ENCODE data around the gene PPP2R3C.

DNA sequence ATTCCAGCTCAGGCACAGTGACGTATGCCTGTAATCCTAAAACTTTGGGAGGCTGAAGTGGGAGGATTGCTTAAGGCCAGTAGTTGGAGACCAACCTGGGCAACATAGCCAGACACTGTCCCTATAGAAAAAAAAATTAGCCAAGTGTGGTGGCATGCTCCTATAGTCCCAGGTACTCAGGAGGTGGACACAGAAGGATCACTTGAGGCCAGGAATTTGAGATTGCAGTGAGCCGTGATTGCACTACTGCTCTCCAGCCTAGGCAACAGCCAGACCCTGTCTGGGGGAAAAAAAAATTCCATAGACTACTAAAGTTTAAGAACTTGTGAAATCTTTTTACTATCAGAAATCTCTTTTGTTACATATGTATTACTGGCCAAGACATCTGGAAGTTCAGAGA, 69.2 kb downstream of the PPP2R3C start:
- TF ChIP-seq POLR2AphosphoS5 (IDR thresholded peaks at IDR 0.05; ENCODE audit: low read depth) (no peak), EZH2phosphoT487 (IDR thresholded peaks at IDR 0.05; ENCODE audit: unreplicated experiment) (no peak), EZH2 (IDR thresholded peaks at IDR 0.05; ENCODE audit: low read depth, unreplicated experiment) (no peak), JUNB (IDR thresholded peaks at IDR 0.05; ENCODE audit: unreplicated experiment) (no peak), CREB1 (CRISPR knock-in tag; IDR thresholded peaks at IDR 0.05; ENCODE audit: low read depth) (no peak), ZNF331 (CRISPR knock-in tag; IDR thresholded peaks at IDR 0.05; ENCODE audit: low read depth) (no peak), ZNF114 (CRISPR knock-in tag; IDR thresholded peaks at IDR 0.05) (no peak), STAT1 (IDR thresholded peaks at IDR 0.05; ENCODE audit: unreplicated experiment) (no peak)
- TF ChIP-seq, protein P1, sequence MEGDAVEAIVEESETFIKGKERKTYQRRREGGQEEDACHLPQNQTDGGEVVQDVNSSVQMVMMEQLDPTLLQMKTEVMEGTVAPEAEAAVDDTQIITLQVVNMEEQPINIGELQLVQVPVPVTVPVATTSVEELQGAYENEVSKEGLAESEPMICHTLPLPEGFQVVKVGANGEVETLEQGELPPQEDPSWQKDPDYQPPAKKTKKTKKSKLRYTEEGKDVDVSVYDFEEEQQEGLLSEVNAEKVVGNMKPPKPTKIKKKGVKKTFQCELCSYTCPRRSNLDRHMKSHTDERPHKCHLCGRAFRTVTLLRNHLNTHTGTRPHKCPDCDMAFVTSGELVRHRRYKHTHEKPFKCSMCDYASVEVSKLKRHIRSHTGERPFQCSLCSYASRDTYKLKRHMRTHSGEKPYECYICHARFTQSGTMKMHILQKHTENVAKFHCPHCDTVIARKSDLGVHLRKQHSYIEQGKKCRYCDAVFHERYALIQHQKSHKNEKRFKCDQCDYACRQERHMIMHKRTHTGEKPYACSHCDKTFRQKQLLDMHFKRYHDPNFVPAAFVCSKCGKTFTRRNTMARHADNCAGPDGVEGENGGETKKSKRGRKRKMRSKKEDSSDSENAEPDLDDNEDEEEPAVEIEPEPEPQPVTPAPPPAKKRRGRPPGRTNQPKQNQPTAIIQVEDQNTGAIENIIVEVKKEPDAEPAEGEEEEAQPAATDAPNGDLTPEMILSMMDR (conservative IDR thresholded peaks at IDR 0.05; ENCODE audit: low read depth in 2 of 2), result no peak
- TF ChIP-seq, protein P2, sequence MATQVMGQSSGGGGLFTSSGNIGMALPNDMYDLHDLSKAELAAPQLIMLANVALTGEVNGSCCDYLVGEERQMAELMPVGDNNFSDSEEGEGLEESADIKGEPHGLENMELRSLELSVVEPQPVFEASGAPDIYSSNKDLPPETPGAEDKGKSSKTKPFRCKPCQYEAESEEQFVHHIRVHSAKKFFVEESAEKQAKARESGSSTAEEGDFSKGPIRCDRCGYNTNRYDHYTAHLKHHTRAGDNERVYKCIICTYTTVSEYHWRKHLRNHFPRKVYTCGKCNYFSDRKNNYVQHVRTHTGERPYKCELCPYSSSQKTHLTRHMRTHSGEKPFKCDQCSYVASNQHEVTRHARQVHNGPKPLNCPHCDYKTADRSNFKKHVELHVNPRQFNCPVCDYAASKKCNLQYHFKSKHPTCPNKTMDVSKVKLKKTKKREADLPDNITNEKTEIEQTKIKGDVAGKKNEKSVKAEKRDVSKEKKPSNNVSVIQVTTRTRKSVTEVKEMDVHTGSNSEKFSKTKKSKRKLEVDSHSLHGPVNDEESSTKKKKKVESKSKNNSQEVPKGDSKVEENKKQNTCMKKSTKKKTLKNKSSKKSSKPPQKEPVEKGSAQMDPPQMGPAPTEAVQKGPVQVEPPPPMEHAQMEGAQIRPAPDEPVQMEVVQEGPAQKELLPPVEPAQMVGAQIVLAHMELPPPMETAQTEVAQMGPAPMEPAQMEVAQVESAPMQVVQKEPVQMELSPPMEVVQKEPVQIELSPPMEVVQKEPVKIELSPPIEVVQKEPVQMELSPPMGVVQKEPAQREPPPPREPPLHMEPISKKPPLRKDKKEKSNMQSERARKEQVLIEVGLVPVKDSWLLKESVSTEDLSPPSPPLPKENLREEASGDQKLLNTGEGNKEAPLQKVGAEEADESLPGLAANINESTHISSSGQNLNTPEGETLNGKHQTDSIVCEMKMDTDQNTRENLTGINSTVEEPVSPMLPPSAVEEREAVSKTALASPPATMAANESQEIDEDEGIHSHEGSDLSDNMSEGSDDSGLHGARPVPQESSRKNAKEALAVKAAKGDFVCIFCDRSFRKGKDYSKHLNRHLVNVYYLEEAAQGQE (IDR thresholded peaks at IDR 0.05; ENCODE audit: unreplicated experiment), result no peak
- TF ChIP-seq, protein P3, sequence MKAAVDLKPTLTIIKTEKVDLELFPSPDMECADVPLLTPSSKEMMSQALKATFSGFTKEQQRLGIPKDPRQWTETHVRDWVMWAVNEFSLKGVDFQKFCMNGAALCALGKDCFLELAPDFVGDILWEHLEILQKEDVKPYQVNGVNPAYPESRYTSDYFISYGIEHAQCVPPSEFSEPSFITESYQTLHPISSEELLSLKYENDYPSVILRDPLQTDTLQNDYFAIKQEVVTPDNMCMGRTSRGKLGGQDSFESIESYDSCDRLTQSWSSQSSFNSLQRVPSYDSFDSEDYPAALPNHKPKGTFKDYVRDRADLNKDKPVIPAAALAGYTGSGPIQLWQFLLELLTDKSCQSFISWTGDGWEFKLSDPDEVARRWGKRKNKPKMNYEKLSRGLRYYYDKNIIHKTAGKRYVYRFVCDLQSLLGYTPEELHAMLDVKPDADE (IDR thresholded peaks at IDR 0.05), result no peak
